Keratinocyte (primary cell): ENCODE data around the gene DPP9.

Experiments used
- CTCF ChIP-seq, 3 experiments: IDR thresholded peaks in 1 of 3; conservative IDR thresholded peaks in 1 of 3; optimal IDR thresholded peaks in 1 of 3; 2 replicates in 2 of 3; 3 replicates in 1 of 3; pipeline versions ENCODE3 to v1.5.1; 2011; ENCODE audit warnings: low read length in 3 of 3, mild to moderate bottlenecking in 3 of 3, moderate library complexity in 2 of 3, control low read depth in 1 of 3, inconsistent platforms in 1 of 3; ENCODE audit not compliant: insufficient read depth in 2 of 3; ENCODE audit errors: extremely low read depth in 1 of 3
- EZH2 ChIP-seq: IDR thresholded peaks from one replicate; pipeline ENCODE4 v1.6.1; 2012; ENCODE audit warnings: inconsistent platforms, mild to moderate bottlenecking, low read length, moderate library complexity

DNA sequence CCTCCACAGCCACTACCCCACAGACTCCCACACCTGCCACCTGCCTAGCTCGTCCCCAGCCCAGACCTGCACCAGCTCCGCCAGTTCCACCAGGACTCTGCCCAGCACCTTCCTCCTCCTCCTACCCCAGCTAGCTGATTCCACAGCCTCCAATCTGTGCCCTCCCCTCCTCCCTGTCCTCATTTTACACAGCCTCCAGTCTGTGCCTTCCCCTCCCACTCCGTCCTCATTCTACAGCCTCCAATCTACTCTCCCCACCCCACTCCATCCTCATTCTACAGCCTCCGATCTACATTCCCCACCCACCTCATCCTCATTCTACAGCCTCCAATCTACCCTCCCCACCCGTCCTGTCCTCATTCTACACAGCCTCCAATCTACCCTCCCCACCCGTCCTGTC lies 60.8 kb downstream of the DPP9 start:
- no peak for TF ChIP-seq CTCF (optimal IDR thresholded peaks at IDR 0.05 in 1 of 3, IDR thresholded peaks at IDR 0.05 in 1 of 3, conservative IDR thresholded peaks at IDR 0.05 in 1 of 3; ENCODE audit: extremely low read depth in 1 of 3, insufficient read depth in 2 of 3, low read length in 3 of 3)
- no peak for TF ChIP-seq EZH2
